Measurements from ENCODE around the gene FAM221B. TPM values are rescaled to one million over a fixed set of nuclear protein-coding genes. Genes with fewer than 3 reads are reported as not detected.
A peak's percentile ranks its signal among the peaks of the same experiment; 100 is the strongest.

FAM221B gene
- total RNA-seq, 4 donors from 2014 or later = not detected

DNA sequence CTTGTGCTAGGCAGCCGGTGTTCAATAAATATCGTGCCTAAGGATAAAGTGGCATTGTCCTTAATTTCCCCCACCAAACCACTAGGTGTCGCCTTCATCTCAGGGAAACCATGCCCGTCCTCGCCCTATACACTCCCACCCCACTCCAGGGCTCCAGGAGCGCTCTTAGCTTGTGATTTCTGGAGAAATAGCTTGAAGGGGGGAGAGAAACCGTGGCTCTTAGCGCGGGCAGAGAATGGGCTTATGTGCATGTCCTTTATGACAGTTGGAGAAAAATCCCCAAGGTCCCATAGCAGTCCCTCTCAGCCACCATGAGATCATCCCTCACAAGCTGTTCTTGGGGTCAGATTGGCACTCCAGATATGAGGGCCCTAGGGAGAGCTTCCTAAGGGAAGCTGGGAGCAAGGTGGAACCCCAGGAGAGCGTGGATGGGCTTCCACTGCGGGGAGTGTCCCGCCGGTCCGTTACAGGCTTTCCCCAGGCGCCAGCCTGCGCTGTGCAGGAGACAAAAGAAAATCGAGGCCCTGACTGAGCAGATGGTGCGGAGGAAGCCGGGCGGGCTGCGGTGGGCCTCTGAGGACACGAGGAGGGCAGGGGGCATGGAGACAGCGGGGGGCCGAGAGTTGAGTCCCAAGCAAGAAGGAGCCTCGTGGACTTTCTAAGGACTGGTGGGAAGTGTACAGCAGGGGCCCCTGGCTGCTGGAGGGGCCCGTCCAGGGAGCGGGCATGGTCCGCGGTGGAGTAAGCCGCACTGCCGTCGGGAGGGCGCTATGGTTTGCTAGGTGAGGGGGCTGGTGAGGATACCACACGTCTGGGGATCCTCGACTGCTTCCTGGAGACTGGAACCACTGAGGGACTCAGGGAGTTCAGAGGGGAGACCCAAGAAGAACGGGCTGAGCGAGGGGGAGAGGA is 37.9 kb downstream of the FAM221B start:
- Histone ChIP-seq H3K36me3 (peaks cover 0 to 5% of the 10 kb centered on the region in 2 donors), H3K27ac (peak overlapping the region; percentile 81 to 91 (median 89)), H3K4me3 (peak overlapping the region; percentile 58 to 69), H3K4me1 (peaks cover 5 to 54% (median 32%) of the 10 kb centered on the region in 3 donors), H3K9me3 (no peaks in the 10 kb centered on the region), H3K27me3 (no peaks in the 10 kb centered on the region)
- WGBS, 2 donors (ENCODE audit: low coverage in 1 of 2) = 30 to 51% methylated on average over 7 to 22 of the region's 37 CpGs
- ATAC-seq = peak; percentile 80
- peak; percentile 87 to 92 (median 89) for TF ChIP-seq CTCF (IDR thresholded peaks at IDR 0.05)
- no peak for TF ChIP-seq EP300 (IDR thresholded peaks at IDR 0.05)

DNA sequence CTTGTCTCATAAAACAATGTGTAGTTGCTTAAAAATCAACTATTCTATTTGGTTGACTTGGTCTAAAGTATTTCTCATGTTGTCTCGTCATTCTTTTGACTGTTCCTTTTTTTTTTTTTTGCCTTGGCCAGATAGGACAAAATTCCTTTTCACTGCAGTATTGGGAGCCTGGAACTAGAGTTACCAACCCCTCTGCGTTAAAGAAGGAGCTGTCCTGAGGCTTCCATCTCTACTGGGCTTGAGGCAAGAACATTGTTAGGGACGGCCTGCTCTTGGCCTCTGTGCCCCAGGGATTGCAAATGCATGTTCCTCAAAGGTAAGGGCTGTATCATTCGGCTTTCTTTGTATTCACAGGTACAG is 38.5 kb downstream of the FAM221B start:
- Histone ChIP-seq H3K27ac (peak overlapping the region in 2 of 4 donors; percentile 87 to 91), H3K9me3 (no peaks in the 10 kb centered on the region), H3K4me3 (no peak overlapping the region), H3K27me3 (no peaks in the 10 kb centered on the region), H3K4me1 (peaks cover 5 to 49% (median 28%) of the 10 kb centered on the region in 3 donors), H3K36me3 (peaks cover 0 to 5% of the 10 kb centered on the region in 2 donors)
- WGBS, 2 donors (ENCODE audit: low coverage in 1 of 2) = 7 to 30% methylated on average over 3 to 4 of the region's 4 CpGs
- ATAC-seq = no peak
- TF ChIP-seq CTCF (IDR thresholded peaks at IDR 0.05) = no peak
- TF ChIP-seq POLR2A (IDR thresholded peaks at IDR 0.05) = no peak

DNA sequence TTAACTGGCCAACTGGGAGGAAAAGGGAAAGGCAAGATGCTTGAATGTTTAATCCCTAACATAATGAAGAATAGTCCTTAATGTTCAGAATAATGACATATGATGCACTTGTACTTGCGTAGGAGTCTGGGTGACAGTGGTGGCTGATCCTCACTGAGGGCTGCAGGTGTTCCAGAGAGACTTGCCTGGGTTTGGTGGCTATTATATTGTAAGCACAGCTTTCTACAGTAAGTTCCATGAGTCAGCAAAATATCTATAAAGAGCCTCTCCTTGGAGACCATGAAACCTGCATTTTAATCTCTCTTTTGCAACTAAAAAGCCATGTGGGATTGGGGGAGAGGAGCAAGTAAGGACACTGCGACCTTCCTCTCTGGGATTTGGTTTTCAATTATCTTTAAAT is 39.0 kb downstream of the FAM221B start:
- Histone ChIP-seq H3K36me3 (peaks cover 0 to 5% of the 10 kb centered on the region in 2 donors), H3K9me3 (no peaks in the 10 kb centered on the region), H3K27me3 (no peaks in the 10 kb centered on the region), H3K4me1 (peaks cover 5 to 44% (median 27%) of the 10 kb centered on the region in 3 donors), H3K27ac (no peak overlapping the region), H3K4me3 (no peak overlapping the region)
- TF ChIP-seq EP300 (IDR thresholded peaks at IDR 0.05) = no peak
- no peak for TF ChIP-seq POLR2A (IDR thresholded peaks at IDR 0.05)
- no peak for TF ChIP-seq CTCF (IDR thresholded peaks at IDR 0.05)
- TF ChIP-seq POLR2AphosphoS5 (IDR thresholded peaks at IDR 0.05) = no peak
- 100% methylated on average over 2 of the region's 2 CpGs for WGBS, 2 donors (ENCODE audit: low coverage in 1 of 2)
- no peak for ATAC-seq

- Histone ChIP-seq H3K4me3 (no peak overlapping the region), H3K27ac (no peak overlapping the region), H3K36me3 (peaks cover 0 to 5% of the 10 kb centered on the region in 2 donors), H3K9me3 (no peaks in the 10 kb centered on the region), H3K4me1 (no peaks in the 10 kb centered on the region), H3K27me3 (no peaks in the 10 kb centered on the region)
- TF ChIP-seq POLR2AphosphoS5 (IDR thresholded peaks at IDR 0.05) (no peak), CTCF (IDR thresholded peaks at IDR 0.05) (no peak), EP300 (IDR thresholded peaks at IDR 0.05) (no peak), POLR2A (IDR thresholded peaks at IDR 0.05) (no peak)
- no peak for ATAC-seq
These were observed 45.1 kb downstream of the FAM221B start for GRCh38 chr9:35783418-35783817.

- Histone ChIP-seq H3K4me3 (no peak overlapping the region), H3K27me3 (no peaks in the 10 kb centered on the region), H3K4me1 (no peaks in the 10 kb centered on the region), H3K36me3 (peaks cover 0 to 4% of the 10 kb centered on the region in 2 donors), H3K27ac (no peak overlapping the region), H3K9me3 (no peaks in the 10 kb centered on the region)
- TF ChIP-seq POLR2A (IDR thresholded peaks at IDR 0.05) (no peak), POLR2AphosphoS5 (IDR thresholded peaks at IDR 0.05) (no peak), EP300 (IDR thresholded peaks at IDR 0.05) (no peak)
- WGBS, 2 donors (ENCODE audit: low coverage in 1 of 2) = 100% methylated on average over 1 of the region's 2 CpGs; no CpG with 5 or more reads in 1 of the 2 donors
- no peak for ATAC-seq
These were observed 47.5 kb downstream of the FAM221B start for GRCh38 chr9:35781066-35781465.
